Measurements from ENCODE around the gene TAS2R40. TPM values are rescaled to one million over a fixed set of nuclear protein-coding genes. Genes with fewer than 3 reads are reported as not detected.

The TAS2R40 gene
- total RNA-seq, 1 experiment from 2014 or later: not detected

DNA sequence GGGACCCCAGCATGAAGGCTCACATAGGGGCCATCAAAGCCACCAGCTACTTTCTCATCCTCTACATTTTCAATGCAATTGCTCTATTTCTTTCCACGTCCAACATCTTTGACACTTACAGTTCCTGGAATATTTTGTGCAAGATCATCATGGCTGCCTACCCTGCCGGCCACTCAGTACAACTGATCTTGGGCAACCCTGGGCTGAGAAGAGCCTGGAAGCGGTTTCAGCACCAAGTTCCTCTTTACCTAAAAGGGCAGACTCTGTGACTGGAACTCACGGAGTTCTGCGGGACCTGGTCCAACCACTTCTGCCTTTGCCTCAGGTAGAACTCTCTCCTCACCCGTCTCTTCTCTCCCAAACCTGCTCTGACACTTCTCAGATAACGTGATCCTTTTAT is 945 bp downstream of the TAS2R40 start:
- peaks cover 49% of the 10 kb centered on the region for H3K27me3 Mint-ChIP-seq (ENCODE audit: unreplicated experiment)
- no TSS peak for BruUV-seq (replicated peaks)
- no peak for DNase-seq
- no peaks in the 10 kb centered on the region for H3K36me3 Mint-ChIP-seq (ENCODE audit: insufficient read depth, unreplicated experiment)
- no peaks in the 10 kb centered on the region for H3K9me3 Mint-ChIP-seq (ENCODE audit: low read depth, unreplicated experiment)
- TF ChIP-seq, protein P1, sequence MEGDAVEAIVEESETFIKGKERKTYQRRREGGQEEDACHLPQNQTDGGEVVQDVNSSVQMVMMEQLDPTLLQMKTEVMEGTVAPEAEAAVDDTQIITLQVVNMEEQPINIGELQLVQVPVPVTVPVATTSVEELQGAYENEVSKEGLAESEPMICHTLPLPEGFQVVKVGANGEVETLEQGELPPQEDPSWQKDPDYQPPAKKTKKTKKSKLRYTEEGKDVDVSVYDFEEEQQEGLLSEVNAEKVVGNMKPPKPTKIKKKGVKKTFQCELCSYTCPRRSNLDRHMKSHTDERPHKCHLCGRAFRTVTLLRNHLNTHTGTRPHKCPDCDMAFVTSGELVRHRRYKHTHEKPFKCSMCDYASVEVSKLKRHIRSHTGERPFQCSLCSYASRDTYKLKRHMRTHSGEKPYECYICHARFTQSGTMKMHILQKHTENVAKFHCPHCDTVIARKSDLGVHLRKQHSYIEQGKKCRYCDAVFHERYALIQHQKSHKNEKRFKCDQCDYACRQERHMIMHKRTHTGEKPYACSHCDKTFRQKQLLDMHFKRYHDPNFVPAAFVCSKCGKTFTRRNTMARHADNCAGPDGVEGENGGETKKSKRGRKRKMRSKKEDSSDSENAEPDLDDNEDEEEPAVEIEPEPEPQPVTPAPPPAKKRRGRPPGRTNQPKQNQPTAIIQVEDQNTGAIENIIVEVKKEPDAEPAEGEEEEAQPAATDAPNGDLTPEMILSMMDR (IDR thresholded peaks at IDR 0.05; ENCODE audit: unreplicated experiment): no peak
- CTCF ChIA-PET: no interaction called here
- intact Hi-C loops (cut with micrococcal nuclease; ENCODE audit: unreplicated experiment): no loop called here
- no peak overlapping the region for H3K27ac Mint-ChIP-seq (ENCODE audit: unreplicated experiment)
- peaks cover 9% of the 10 kb centered on the region for H3K4me1 Mint-ChIP-seq (ENCODE audit: low read depth, unreplicated experiment)
- H3K4me3 Mint-ChIP-seq (ENCODE audit: low read depth, unreplicated experiment): no peak overlapping the region

DNA sequence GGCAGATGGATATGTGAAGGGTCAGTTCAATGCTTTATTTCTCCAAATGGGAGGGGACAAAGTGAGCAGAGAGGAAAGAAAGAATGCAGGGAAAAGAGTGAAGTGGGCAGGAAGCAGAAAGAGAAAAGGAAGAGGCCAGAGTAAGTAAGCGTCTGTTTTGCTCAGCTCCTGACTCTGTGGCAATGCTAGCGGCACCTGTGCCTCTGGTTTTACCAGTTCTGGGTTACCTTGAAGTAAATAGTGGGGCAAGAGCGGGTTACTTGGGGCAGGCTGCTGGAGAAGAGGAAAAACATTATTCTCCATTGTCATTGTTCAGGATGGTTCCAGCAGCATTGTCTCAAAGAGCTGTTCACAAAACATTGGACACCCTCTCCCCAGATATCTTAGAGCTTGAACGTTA is 1.9 kb downstream of the TAS2R40 start:
- no peak overlapping the region for H3K4me3 Mint-ChIP-seq (ENCODE audit: low read depth, unreplicated experiment)

DNA sequence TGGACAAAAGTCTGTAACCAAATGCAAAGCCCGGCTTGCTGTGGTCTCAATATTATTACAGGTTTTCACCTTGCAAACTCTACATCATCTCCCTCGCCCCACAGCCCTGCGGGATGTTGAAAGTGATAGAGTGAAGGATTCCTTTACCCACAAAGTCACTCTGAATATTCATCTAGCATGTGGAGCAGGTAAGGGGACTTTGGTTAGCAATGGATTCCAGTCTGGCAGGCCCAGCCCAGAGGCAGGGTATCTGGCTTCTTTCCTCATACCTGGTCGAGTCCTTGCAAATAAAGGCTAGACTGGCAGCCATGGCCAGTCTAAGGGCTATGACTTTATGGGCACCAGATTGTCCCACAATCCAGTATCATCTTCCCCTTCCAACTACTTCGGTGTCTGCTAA is 3.2 kb downstream of the TAS2R40 start:
- no peaks in the 10 kb centered on the region for H3K36me3 Mint-ChIP-seq (ENCODE audit: insufficient read depth, unreplicated experiment)
- no peak overlapping the region for H3K27ac Mint-ChIP-seq (ENCODE audit: unreplicated experiment)
- TF ChIP-seq, protein P1 (IDR thresholded peaks at IDR 0.05; ENCODE audit: unreplicated experiment): no peak
- H3K4me3 Mint-ChIP-seq (ENCODE audit: low read depth, unreplicated experiment): no peak overlapping the region
- H3K9me3 Mint-ChIP-seq (ENCODE audit: low read depth, unreplicated experiment): no peaks in the 10 kb centered on the region
- intact Hi-C loops (cut with micrococcal nuclease; ENCODE audit: unreplicated experiment): no loop called here
- peaks cover 32% of the 10 kb centered on the region for H3K27me3 Mint-ChIP-seq (ENCODE audit: unreplicated experiment)
- BruUV-seq (replicated peaks): no TSS peak
- DNase-seq: no peak
- CTCF ChIA-PET: no interaction called here
- H3K4me1 Mint-ChIP-seq (ENCODE audit: low read depth, unreplicated experiment): peaks cover 9% of the 10 kb centered on the region

More for the DNA sequence above, 1.9 kb downstream of the TAS2R40 start:
- H3K4me1 Mint-ChIP-seq (ENCODE audit: low read depth, unreplicated experiment): peaks cover 9% of the 10 kb centered on the region
- intact Hi-C loops (cut with micrococcal nuclease; ENCODE audit: unreplicated experiment): no loop called here
- TF ChIP-seq, protein P1 (IDR thresholded peaks at IDR 0.05; ENCODE audit: unreplicated experiment): no peak
- peaks cover 39% of the 10 kb centered on the region for H3K27me3 Mint-ChIP-seq (ENCODE audit: unreplicated experiment)
- no peaks in the 10 kb centered on the region for H3K9me3 Mint-ChIP-seq (ENCODE audit: low read depth, unreplicated experiment)
- no peak overlapping the region for H3K27ac Mint-ChIP-seq (ENCODE audit: unreplicated experiment)
- CTCF ChIA-PET: interaction anchor here (1.1 kb wide), 1 partner anchor 9 kb away, joined by 8 read pairs; no protein-coding TSS in a partner anchor
- BruUV-seq (replicated peaks): no TSS peak
- H3K36me3 Mint-ChIP-seq (ENCODE audit: insufficient read depth, unreplicated experiment): no peaks in the 10 kb centered on the region
- DNase-seq: peak; percentile 45

DNA sequence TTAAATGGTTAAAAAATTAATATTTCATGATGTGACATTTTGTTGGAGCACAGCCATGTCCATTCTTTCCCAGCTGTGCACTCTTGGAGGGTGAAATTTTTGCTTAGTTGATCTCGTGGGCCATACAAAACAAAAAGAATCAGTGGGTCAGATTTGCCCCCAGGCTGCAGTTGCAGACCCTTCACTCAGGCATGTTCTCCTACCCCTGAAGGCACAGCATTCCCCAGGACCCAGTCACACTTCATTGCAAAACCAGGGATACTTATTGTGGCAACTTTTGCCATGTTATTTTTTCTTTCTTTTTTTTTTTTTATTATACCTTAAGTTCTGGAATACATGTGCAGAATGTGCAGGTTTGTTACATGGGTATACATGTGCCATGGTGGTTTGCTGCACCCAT is 6.0 kb downstream of the TAS2R40 start:
- TF ChIP-seq, protein P1 (IDR thresholded peaks at IDR 0.05; ENCODE audit: unreplicated experiment): no peak
- H3K27ac Mint-ChIP-seq (ENCODE audit: unreplicated experiment): no peak overlapping the region
- BruUV-seq (replicated peaks): no TSS peak
- peaks cover 15% of the 10 kb centered on the region for H3K27me3 Mint-ChIP-seq (ENCODE audit: unreplicated experiment)
- H3K4me1 Mint-ChIP-seq (ENCODE audit: low read depth, unreplicated experiment): peaks cover 9% of the 10 kb centered on the region
- no peaks in the 10 kb centered on the region for H3K36me3 Mint-ChIP-seq (ENCODE audit: insufficient read depth, unreplicated experiment)
- H3K9me3 Mint-ChIP-seq (ENCODE audit: low read depth, unreplicated experiment): no peaks in the 10 kb centered on the region
- intact Hi-C loops (cut with micrococcal nuclease; ENCODE audit: unreplicated experiment): no loop called here
- DNase-seq: no peak
- H3K4me3 Mint-ChIP-seq (ENCODE audit: low read depth, unreplicated experiment): no peak overlapping the region
- CTCF ChIA-PET: no interaction called here
